ENCODE results near the gene KIAA2012. TPM values are rescaled to one million over a fixed set of nuclear protein-coding genes. Genes with fewer than 3 reads are reported as not detected.
A peak's percentile ranks its signal among the peaks of the same experiment; 100 is the strongest.

KIAA2012 gene
- total and polyA plus RNA-seq, 2 of the 8 experiments (the other 6 are each of a cell fraction or from before 2014, with no cell fraction given), result not detected

- no peak overlapping the region for H2BK120ac ChIP-seq (replicated peaks; ENCODE audit: low read depth, low read length)
- no peaks in the 10 kb centered on the region for H3K27me3 ChIP-seq (replicated peaks in 1 of 4; ENCODE audit: control insufficient read depth in 3 of 4, extremely low read depth in 1 of 4, insufficient read depth in 3 of 4, low read length in 3 of 4)
- no peak overlapping the region for H2AFZ ChIP-seq (ENCODE audit: low read length)
- no peak overlapping the region for H4K5ac ChIP-seq (ENCODE audit: insufficient read length, low read depth, low read length)
- no peak overlapping the region for H2BK12ac ChIP-seq (ENCODE audit: low read depth, low read length)
- H3K4me3 ChIP-seq (ENCODE audit: extremely low read depth in 1 of 4, insufficient read depth in 2 of 4, low read depth in 3 of 4, low read length in 4 of 4), result no peak overlapping the region
- H3K4me1 ChIP-seq (replicated peaks in 1 of 4; ENCODE audit: control insufficient read depth in 3 of 4, insufficient read depth in 4 of 4, low read length in 3 of 4), result peaks cover 0 to 17% (median 13%) of the 10 kb centered on the region in 4 experiments; a peak in 3 of 7 replicates
- no peak overlapping the region for H3K14ac ChIP-seq (ENCODE audit: insufficient read length)
- H3K23me2 ChIP-seq (ENCODE audit: low read depth, low read length), result no peaks in the 10 kb centered on the region
- H3K18ac ChIP-seq (ENCODE audit: extremely low read depth, low read length), result no peak overlapping the region
- H3K23ac ChIP-seq (ENCODE audit: insufficient read length), result no peak overlapping the region
- H3K27ac ChIP-seq (ENCODE audit: low read depth, low read length), result no peak overlapping the region
- no peaks in the 10 kb centered on the region for H3K79me2 ChIP-seq (ENCODE audit: control insufficient read depth in 1 of 2, insufficient read depth in 2 of 2, low read length in 2 of 2)
- POLR2A ChIA-PET (ENCODE audit: partially characterized antibody), result interaction anchor here (1.6 kb wide), 1 partner anchor 15 kb away, joined by 3 read pairs; no protein-coding TSS in a partner anchor
- H3K79me1 ChIP-seq (ENCODE audit: low read depth, low read length), result no peaks in the 10 kb centered on the region
- H2BK15ac ChIP-seq (ENCODE audit: low read length), result no peak overlapping the region
- H3K9me3 ChIP-seq (ENCODE audit: insufficient read depth in 2 of 2, low read depth in 1 of 2, low read length in 1 of 2), result no peaks in the 10 kb centered on the region
- TF ChIP-seq SUZ12 (IDR thresholded peaks at IDR 0.05; ENCODE audit: low read length) (no peak), CREB1 (IDR thresholded peaks at IDR 0.05) (no peak), RAD21 (IDR thresholded peaks at IDR 0.05 in 1 of 2, conservative IDR thresholded peaks at IDR 0.05 in 1 of 2; ENCODE audit: low read depth in 2 of 2, low read length in 2 of 2) (peak; percentile 14 to 25; a peak in 3 of 4 replicates), CEBPB (IDR thresholded peaks at IDR 0.05; ENCODE audit: low read depth, low read length) (no peak), HDAC6 (IDR thresholded peaks at IDR 0.05; ENCODE audit: low read depth, low read length) (no peak), E2F6 (IDR thresholded peaks at IDR 0.05) (no peak), POLR2AphosphoS5 (IDR thresholded peaks at IDR 0.05; ENCODE audit: low read depth, low read length) (no peak)
- TF ChIP-seq, protein P1, sequence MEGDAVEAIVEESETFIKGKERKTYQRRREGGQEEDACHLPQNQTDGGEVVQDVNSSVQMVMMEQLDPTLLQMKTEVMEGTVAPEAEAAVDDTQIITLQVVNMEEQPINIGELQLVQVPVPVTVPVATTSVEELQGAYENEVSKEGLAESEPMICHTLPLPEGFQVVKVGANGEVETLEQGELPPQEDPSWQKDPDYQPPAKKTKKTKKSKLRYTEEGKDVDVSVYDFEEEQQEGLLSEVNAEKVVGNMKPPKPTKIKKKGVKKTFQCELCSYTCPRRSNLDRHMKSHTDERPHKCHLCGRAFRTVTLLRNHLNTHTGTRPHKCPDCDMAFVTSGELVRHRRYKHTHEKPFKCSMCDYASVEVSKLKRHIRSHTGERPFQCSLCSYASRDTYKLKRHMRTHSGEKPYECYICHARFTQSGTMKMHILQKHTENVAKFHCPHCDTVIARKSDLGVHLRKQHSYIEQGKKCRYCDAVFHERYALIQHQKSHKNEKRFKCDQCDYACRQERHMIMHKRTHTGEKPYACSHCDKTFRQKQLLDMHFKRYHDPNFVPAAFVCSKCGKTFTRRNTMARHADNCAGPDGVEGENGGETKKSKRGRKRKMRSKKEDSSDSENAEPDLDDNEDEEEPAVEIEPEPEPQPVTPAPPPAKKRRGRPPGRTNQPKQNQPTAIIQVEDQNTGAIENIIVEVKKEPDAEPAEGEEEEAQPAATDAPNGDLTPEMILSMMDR (IDR thresholded peaks at IDR 0.05; ENCODE audit: control extremely low read depth in 1 of 3, insufficient read depth in 1 of 3, low read depth in 1 of 3, low read length in 3 of 3), result peak in 1 of 3 experiments; percentile 57; a peak in 2 of 4 replicates
- H2BK20ac ChIP-seq (ENCODE audit: low read length), result no peak overlapping the region
- no peak overlapping the region for H3K4me2 ChIP-seq (ENCODE audit: insufficient read depth in 1 of 2, low read depth in 2 of 2, low read length in 2 of 2)
- no peak overlapping the region for H4K91ac ChIP-seq (replicated peaks; ENCODE audit: insufficient read length, low read length)
- H3K36me3 ChIP-seq (ENCODE audit: control insufficient read depth in 2 of 4, insufficient read depth in 4 of 4, low read length in 3 of 4), result no peaks in the 10 kb centered on the region
- FAIRE-seq (peak; percentile 50), DNase-seq (ENCODE audit: low read depth in 1 of 2, low spot score in 2 of 2) (no peak)
- H3K9ac ChIP-seq (replicated peaks in 1 of 4; ENCODE audit: extremely low read depth in 1 of 4, low read depth in 3 of 4, low read length in 3 of 4), result no peak overlapping the region
- no peaks in the 10 kb centered on the region for H4K20me1 ChIP-seq (replicated peaks in 1 of 2; ENCODE audit: control insufficient read depth in 1 of 2, insufficient read depth in 2 of 2, low read length in 2 of 2)
- no peak overlapping the region for H3K4ac ChIP-seq (replicated peaks; ENCODE audit: insufficient read length, low read depth, low read length)
- no peak overlapping the region for H3K56ac ChIP-seq (replicated peaks; ENCODE audit: insufficient read length, low read depth, low read length)
- 80% methylated on average over 3 of the region's 3 CpGs; no CpG with 5 or more reads in 1 of the 2 experiments for WGBS, 2 experiments (ENCODE audit: extremely low coverage in 1 of 2, insufficient coverage in 1 of 2, insufficient read length in 1 of 2, insufficient replicate concordance in 2 of 2, low coverage in 1 of 2, low lambda C conversion rate in 2 of 2, missing lambda C conversion rate in 1 of 2)
- H2AK5ac ChIP-seq (ENCODE audit: low read depth, low read length), result no peak overlapping the region
- CTCF ChIA-PET (ENCODE audit: partially characterized antibody), result interaction anchor here (0.6 to 3.0 kb wide), 16 partner anchors 8 to 316 kb away, joined by 3 to 11 read pairs (median 4); no protein-coding TSS in a partner anchor
- no peak overlapping the region for H4K8ac ChIP-seq (ENCODE audit: extremely low read depth, insufficient read depth, low read length)
- no peak overlapping the region for H2BK5ac ChIP-seq (ENCODE audit: low read depth, low read length)
These were observed 12.8 kb upstream of the KIAA2012 start for GRCh38 chr2:202060218-202060617.

Measured in H1 (cell line).